ENCODE data around the gene GABRG3. TPM values are rescaled to one million over a fixed set of nuclear protein-coding genes. Genes with fewer than 3 reads are reported as not detected.

Gene GABRG3
- total and polyA plus RNA-seq, 4 donors: 0.02 to 0.19 TPM; not detected in 2

DNA sequence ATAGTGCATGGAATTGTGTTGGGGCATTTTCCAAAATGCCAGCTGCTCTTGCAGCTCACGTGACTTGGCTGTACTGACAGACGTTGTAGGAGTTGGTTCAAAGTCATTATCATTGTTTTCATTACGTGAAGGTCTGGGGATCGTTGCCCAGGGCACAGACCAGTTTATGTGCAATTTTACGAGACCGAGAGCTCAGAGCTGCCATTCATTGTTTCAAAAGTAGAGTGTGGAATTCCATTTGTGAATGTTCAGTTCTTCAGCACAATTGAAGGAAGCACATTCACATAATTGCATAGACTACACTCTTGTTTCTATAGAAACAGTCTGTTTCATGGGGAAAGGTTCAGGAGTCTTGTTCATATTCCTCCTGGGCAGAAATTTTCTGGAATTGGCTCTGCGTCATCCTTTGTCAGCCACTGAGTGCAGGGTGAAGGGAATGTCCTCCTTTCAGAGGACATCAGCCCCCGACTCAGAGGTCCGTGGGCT is 54.5 kb downstream of the GABRG3 start:
- DNase-seq (ENCODE audit: low spot score): no peak
- H3K4me3 ChIP-seq (ENCODE audit: low read depth in 1 of 3, low read length in 3 of 3): no peak overlapping the region
- H3K27ac ChIP-seq (ENCODE audit: low read depth in 1 of 2, low read length in 2 of 2): no peak overlapping the region
- WGBS: 59% methylated on average over 9 of the region's 9 CpGs
- no peaks in the 10 kb centered on the region for H3K9me3 ChIP-seq (ENCODE audit: control insufficient read depth in 4 of 4, low read length in 3 of 4)
- H3K27me3 ChIP-seq (ENCODE audit: control insufficient read depth in 4 of 4, insufficient read depth in 4 of 4, low read length in 3 of 4): peaks cover 0 to 4% (median under 1%) of the 10 kb centered on the region in 4 donors
- H3K4me1 ChIP-seq (ENCODE audit: control insufficient read depth in 4 of 4, insufficient read depth in 4 of 4, low read length in 3 of 4): no peaks in the 10 kb centered on the region
- H3K36me3 ChIP-seq (ENCODE audit: control insufficient read depth in 4 of 4, insufficient read depth in 3 of 4, low read depth in 1 of 4, low read length in 3 of 4): no peaks in the 10 kb centered on the region
- TF ChIP-seq NR2F2 (IDR thresholded peaks at IDR 0.05) (no peak), YY1 (IDR thresholded peaks at IDR 0.05) (no peak), HNF4A (conservative IDR thresholded peaks at IDR 0.05) (no peak)
- H3K9ac ChIP-seq (ENCODE audit: low read depth in 1 of 2, low read length in 2 of 2): no peak overlapping the region

DNA sequence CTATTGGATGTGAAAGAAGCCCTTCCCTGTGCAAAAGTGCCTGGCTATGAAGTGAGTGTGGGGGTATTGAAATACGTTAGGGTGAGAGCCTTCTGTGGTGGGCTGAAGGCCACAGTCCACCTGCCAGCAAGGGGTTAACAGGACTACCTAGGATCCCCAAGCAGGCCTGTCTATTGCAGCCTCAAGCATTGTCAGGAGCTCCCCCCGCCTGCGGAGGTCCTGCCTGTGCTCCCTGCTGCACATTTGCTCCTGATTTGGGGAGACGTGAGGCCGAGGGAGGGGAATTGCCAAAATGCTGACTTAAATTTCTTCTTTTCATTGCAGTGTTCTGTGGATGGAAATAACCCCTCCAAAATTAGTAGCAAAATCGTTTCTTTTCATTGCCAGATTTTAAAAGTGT is 56.2 kb downstream of the GABRG3 start:
- no peak for DNase-seq (ENCODE audit: low spot score)

More for the DNA sequence above, 56.2 kb downstream of the GABRG3 start:
- Histone ChIP-seq H3K9ac (ENCODE audit: low read depth in 1 of 2, low read length in 2 of 2) (no peak overlapping the region), H3K27ac (ENCODE audit: low read depth in 1 of 2, low read length in 2 of 2) (no peak overlapping the region), H3K36me3 (ENCODE audit: control insufficient read depth in 4 of 4, insufficient read depth in 3 of 4, low read depth in 1 of 4, low read length in 3 of 4) (no peaks in the 10 kb centered on the region), H3K9me3 (ENCODE audit: control insufficient read depth in 4 of 4, low read length in 3 of 4) (no peaks in the 10 kb centered on the region), H3K4me3 (ENCODE audit: low read depth in 1 of 3, low read length in 3 of 3) (no peak overlapping the region), H3K4me1 (ENCODE audit: control insufficient read depth in 4 of 4, insufficient read depth in 4 of 4, low read length in 3 of 4) (no peaks in the 10 kb centered on the region), H3K27me3 (ENCODE audit: control insufficient read depth in 4 of 4, insufficient read depth in 4 of 4, low read length in 3 of 4) (peaks cover 0 to 2% (median 0%) of the 10 kb centered on the region in 4 donors)
- no peak for TF ChIP-seq EGR1 (IDR thresholded peaks at IDR 0.05; ENCODE audit: low read depth in 2 of 2)
- no peak for TF ChIP-seq TAF1 (conservative IDR thresholded peaks at IDR 0.05)
- TF ChIP-seq HNF4A (conservative IDR thresholded peaks at IDR 0.05): no peak
- no peak for TF ChIP-seq SP1 (IDR thresholded peaks at IDR 0.05)
- TF ChIP-seq, protein P1, sequence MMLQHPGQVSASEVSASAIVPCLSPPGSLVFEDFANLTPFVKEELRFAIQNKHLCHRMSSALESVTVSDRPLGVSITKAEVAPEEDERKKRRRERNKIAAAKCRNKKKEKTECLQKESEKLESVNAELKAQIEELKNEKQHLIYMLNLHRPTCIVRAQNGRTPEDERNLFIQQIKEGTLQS (IDR thresholded peaks at IDR 0.05): no peak
- no peak for TF ChIP-seq NR2F2 (IDR thresholded peaks at IDR 0.05)
- TF ChIP-seq, protein P2, sequence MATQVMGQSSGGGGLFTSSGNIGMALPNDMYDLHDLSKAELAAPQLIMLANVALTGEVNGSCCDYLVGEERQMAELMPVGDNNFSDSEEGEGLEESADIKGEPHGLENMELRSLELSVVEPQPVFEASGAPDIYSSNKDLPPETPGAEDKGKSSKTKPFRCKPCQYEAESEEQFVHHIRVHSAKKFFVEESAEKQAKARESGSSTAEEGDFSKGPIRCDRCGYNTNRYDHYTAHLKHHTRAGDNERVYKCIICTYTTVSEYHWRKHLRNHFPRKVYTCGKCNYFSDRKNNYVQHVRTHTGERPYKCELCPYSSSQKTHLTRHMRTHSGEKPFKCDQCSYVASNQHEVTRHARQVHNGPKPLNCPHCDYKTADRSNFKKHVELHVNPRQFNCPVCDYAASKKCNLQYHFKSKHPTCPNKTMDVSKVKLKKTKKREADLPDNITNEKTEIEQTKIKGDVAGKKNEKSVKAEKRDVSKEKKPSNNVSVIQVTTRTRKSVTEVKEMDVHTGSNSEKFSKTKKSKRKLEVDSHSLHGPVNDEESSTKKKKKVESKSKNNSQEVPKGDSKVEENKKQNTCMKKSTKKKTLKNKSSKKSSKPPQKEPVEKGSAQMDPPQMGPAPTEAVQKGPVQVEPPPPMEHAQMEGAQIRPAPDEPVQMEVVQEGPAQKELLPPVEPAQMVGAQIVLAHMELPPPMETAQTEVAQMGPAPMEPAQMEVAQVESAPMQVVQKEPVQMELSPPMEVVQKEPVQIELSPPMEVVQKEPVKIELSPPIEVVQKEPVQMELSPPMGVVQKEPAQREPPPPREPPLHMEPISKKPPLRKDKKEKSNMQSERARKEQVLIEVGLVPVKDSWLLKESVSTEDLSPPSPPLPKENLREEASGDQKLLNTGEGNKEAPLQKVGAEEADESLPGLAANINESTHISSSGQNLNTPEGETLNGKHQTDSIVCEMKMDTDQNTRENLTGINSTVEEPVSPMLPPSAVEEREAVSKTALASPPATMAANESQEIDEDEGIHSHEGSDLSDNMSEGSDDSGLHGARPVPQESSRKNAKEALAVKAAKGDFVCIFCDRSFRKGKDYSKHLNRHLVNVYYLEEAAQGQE (IDR thresholded peaks at IDR 0.05): no peak
- TF ChIP-seq HNF4G (IDR thresholded peaks at IDR 0.05): no peak
- TF ChIP-seq, protein P3, sequence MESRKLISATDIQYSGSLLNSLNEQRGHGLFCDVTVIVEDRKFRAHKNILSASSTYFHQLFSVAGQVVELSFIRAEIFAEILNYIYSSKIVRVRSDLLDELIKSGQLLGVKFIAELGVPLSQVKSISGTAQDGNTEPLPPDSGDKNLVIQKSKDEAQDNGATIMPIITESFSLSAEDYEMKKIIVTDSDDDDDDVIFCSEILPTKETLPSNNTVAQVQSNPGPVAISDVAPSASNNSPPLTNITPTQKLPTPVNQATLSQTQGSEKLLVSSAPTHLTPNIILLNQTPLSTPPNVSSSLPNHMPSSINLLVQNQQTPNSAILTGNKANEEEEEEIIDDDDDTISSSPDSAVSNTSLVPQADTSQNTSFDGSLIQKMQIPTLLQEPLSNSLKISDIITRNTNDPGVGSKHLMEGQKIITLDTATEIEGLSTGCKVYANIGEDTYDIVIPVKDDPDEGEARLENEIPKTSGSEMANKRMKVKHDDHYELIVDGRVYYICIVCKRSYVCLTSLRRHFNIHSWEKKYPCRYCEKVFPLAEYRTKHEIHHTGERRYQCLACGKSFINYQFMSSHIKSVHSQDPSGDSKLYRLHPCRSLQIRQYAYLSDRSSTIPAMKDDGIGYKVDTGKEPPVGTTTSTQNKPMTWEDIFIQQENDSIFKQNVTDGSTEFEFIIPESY (IDR thresholded peaks at IDR 0.05): no peak
- TF ChIP-seq, protein P4, sequence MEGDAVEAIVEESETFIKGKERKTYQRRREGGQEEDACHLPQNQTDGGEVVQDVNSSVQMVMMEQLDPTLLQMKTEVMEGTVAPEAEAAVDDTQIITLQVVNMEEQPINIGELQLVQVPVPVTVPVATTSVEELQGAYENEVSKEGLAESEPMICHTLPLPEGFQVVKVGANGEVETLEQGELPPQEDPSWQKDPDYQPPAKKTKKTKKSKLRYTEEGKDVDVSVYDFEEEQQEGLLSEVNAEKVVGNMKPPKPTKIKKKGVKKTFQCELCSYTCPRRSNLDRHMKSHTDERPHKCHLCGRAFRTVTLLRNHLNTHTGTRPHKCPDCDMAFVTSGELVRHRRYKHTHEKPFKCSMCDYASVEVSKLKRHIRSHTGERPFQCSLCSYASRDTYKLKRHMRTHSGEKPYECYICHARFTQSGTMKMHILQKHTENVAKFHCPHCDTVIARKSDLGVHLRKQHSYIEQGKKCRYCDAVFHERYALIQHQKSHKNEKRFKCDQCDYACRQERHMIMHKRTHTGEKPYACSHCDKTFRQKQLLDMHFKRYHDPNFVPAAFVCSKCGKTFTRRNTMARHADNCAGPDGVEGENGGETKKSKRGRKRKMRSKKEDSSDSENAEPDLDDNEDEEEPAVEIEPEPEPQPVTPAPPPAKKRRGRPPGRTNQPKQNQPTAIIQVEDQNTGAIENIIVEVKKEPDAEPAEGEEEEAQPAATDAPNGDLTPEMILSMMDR (IDR thresholded peaks at IDR 0.05; ENCODE audit: low read depth, low read length, missing input control): no peak
- TF ChIP-seq FOXA2 (IDR thresholded peaks at IDR 0.05): no peak
- no peak for TF ChIP-seq JUND (IDR thresholded peaks at IDR 0.05)
- no peak for TF ChIP-seq YY1 (IDR thresholded peaks at IDR 0.05)
- TF ChIP-seq, protein P5, sequence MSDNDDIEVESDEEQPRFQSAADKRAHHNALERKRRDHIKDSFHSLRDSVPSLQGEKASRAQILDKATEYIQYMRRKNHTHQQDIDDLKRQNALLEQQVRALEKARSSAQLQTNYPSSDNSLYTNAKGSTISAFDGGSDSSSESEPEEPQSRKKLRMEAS (IDR thresholded peaks at IDR 0.05): no peak
- TF ChIP-seq FOXA1 (IDR thresholded peaks at IDR 0.05): no peak
- TF ChIP-seq RXRA (IDR thresholded peaks at IDR 0.05): no peak
- 35% methylated on average over 6 of the region's 6 CpGs for WGBS

Data from liver (tissue), 9 donors.